Right forelimb (tissue), 1 donor: Measurements from ENCODE around the gene FBXL7.

Source experiments
- DNase-seq: peaks from one replicate; pipeline ENCODE4 v3.0.0-alpha.2; 2018

Gene FBXL7

GRCh38 chr5:15547261-15547839 is 47.4 kb downstream of the FBXL7 start:
- no peak for DNase-seq

- no peak for DNase-seq
These were observed 50.0 kb downstream of the FBXL7 start for GRCh38 chr5:15549961-15550360.

GRCh38 chr5:15550502-15551112 is 50.6 kb downstream of the FBXL7 start:
- no peak for DNase-seq

GRCh38 chr5:15551113-15551504 is 51.1 kb downstream of the FBXL7 start:
- no peak for DNase-seq

- DNase-seq = no peak
These were observed 54.6 kb downstream of the FBXL7 start for GRCh38 chr5:15554542-15554941.

- no peak for DNase-seq
These were observed 55.2 kb downstream of the FBXL7 start for GRCh38 chr5:15555176-15555575.

- no peak for DNase-seq
These were observed 58.3 kb downstream of the FBXL7 start for GRCh38 chr5:15558240-15558639.

- no peak for DNase-seq
These were observed 58.7 kb downstream of the FBXL7 start for GRCh38 chr5:15558681-15559080.

- DNase-seq = no peak
These were observed 60.4 kb downstream of the FBXL7 start for GRCh38 chr5:15560421-15560820.

- DNase-seq = no peak
These were observed 64.5 kb downstream of the FBXL7 start for GRCh38 chr5:15564523-15564922.

GRCh38 chr5:15564957-15565356 is 65.0 kb downstream of the FBXL7 start:
- DNase-seq = no peak

GRCh38 chr5:15566306-15566705 is 66.3 kb downstream of the FBXL7 start:
- DNase-seq = no peak

- DNase-seq = no peak
These were observed 66.8 kb downstream of the FBXL7 start for GRCh38 chr5:15566789-15567188.

- DNase-seq = no peak
These were observed 70.5 kb downstream of the FBXL7 start for GRCh38 chr5:15570491-15570890.

- DNase-seq = no peak
These were observed 71.1 kb downstream of the FBXL7 start for GRCh38 chr5:15571081-15571480.

- no peak for DNase-seq
These were observed 71.6 kb downstream of the FBXL7 start for GRCh38 chr5:15571618-15572017.

GRCh38 chr5:15573590-15573989 is 73.6 kb downstream of the FBXL7 start:
- DNase-seq = no peak

GRCh38 chr5:15574128-15574527 is 74.1 kb downstream of the FBXL7 start:
- DNase-seq = no peak

- DNase-seq = no peak
These were observed 74.9 kb downstream of the FBXL7 start for GRCh38 chr5:15574806-15575325.

GRCh38 chr5:15575666-15576065 is 75.7 kb downstream of the FBXL7 start:
- no peak for DNase-seq

- DNase-seq = no peak
These were observed 77.2 kb downstream of the FBXL7 start for GRCh38 chr5:15577132-15577531.

- DNase-seq = no peak
These were observed 77.9 kb downstream of the FBXL7 start for GRCh38 chr5:15577831-15578230.

- no peak for DNase-seq
These were observed 79.4 kb downstream of the FBXL7 start for GRCh38 chr5:15579193-15579990.

- no peak for DNase-seq
These were observed 84.5 kb downstream of the FBXL7 start for GRCh38 chr5:15584528-15584927.
